Liver (tissue), 9 donors: ENCODE measurements around the gene EEA1. TPM values are rescaled to one million over a fixed set of nuclear protein-coding genes. Genes with fewer than 3 reads are reported as not detected.

Experiments used
- DNase-seq: peaks from one replicate; pipeline ENCODE4 v3.0.0-alpha.2; 2017; ENCODE audit warnings: low spot score
- H3K27ac ChIP-seq, 2 donors: one replicate each; pipeline ENCODE4 v1.7.0; 2013; ENCODE audit warnings: inconsistent platforms in 2 of 2, low read length in 2 of 2, control low read depth in 1 of 2, low read depth in 1 of 2, mild to moderate bottlenecking in 1 of 2
- H3K27me3 ChIP-seq, 4 donors: one replicate each; pipeline versions ENCODE4 v1.6.1 to v1.7.0; 2013; ENCODE audit warnings: low read length in 3 of 4, inconsistent platforms in 1 of 4, mild to moderate bottlenecking in 1 of 4, moderate library complexity in 1 of 4; ENCODE audit not compliant: control insufficient read depth in 4 of 4, insufficient read depth in 4 of 4
- H3K36me3 ChIP-seq, 4 donors: one replicate each; pipeline versions ENCODE4 v1.6.1 to v1.7.0; 2013; ENCODE audit warnings: low read length in 3 of 4, mild to moderate bottlenecking in 3 of 4, low read depth in 1 of 4, moderate library complexity in 1 of 4; ENCODE audit not compliant: control insufficient read depth in 4 of 4, insufficient read depth in 3 of 4
- H3K4me1 ChIP-seq, 4 donors: one replicate each; pipeline versions ENCODE4 v1.6.1 to v1.7.0; 2013; ENCODE audit warnings: low read length in 3 of 4, mild to moderate bottlenecking in 3 of 4, moderate library complexity in 1 of 4; ENCODE audit not compliant: control insufficient read depth in 4 of 4, insufficient read depth in 4 of 4
- H3K4me3 ChIP-seq, 3 donors: one replicate each; pipeline versions ENCODE4 v1.6.1 to v1.7.0; 2013; ENCODE audit warnings: low read length in 3 of 3, control low read depth in 1 of 3, low read depth in 1 of 3, mild to moderate bottlenecking in 1 of 3
- H3K9ac ChIP-seq, 2 donors: one replicate each; pipeline ENCODE4 v1.7.0; 2013; ENCODE audit warnings: low read length in 2 of 2, mild to moderate bottlenecking in 2 of 2, moderate library complexity in 2 of 2, control low read depth in 1 of 2, low read depth in 1 of 2
- H3K9me3 ChIP-seq, 4 donors: one replicate each; pipeline versions ENCODE4 v1.6.1 to v1.7.0; 2013; ENCODE audit warnings: low read length in 3 of 4; ENCODE audit not compliant: control insufficient read depth in 4 of 4
- ATF3 ChIP-seq: IDR thresholded peaks from 2 replicates; pipeline ENCODE4 v1.6.1; 2016; ENCODE audit warnings: antibody characterized with exemption
- CTCF ChIP-seq: fragments of 150-350 bp; IDR thresholded peaks from 2 replicates; pipeline ENCODE4 v1.5.1; 2017; ENCODE audit warnings: improper control_type of control experiment, low read depth, low read length; ENCODE audit not compliant: missing input control
- EGR1 ChIP-seq, 2 donors: IDR thresholded peaks; 2 replicates each; pipeline ENCODE4 v1.6.1; 2016 to 2018; ENCODE audit warnings: antibody characterized with exemption in 2 of 2, low read depth in 2 of 2
- FOXA1 ChIP-seq: IDR thresholded peaks from 2 replicates; pipeline ENCODE4 v1.6.1; 2016; ENCODE audit warnings: antibody characterized with exemption
- FOXA2 ChIP-seq: IDR thresholded peaks from 2 replicates; pipeline ENCODE4 v1.6.1; 2016; ENCODE audit warnings: antibody characterized with exemption
- GABPA ChIP-seq, 2 donors: IDR thresholded peaks in 1 of 2; conservative IDR thresholded peaks in 1 of 2; 2 replicates each; pipeline ENCODE4 v1.6.1; 2016; ENCODE audit warnings: antibody characterized with exemption in 2 of 2, mild to moderate bottlenecking in 1 of 2, moderate library complexity in 1 of 2
- HNF4A ChIP-seq, 2 donors: conservative IDR thresholded peaks; 2 replicates each; pipeline ENCODE4 v1.6.1; 2016; ENCODE audit warnings: antibody characterized with exemption in 2 of 2, mild to moderate bottlenecking in 2 of 2
- HNF4G ChIP-seq: IDR thresholded peaks from 2 replicates; pipeline ENCODE4 v1.6.1; 2016; ENCODE audit warnings: antibody characterized with exemption
- JUND ChIP-seq, 2 donors: IDR thresholded peaks; 2 replicates each; pipeline ENCODE4 v1.6.1; 2016; ENCODE audit warnings: antibody characterized with exemption in 2 of 2
- MAX ChIP-seq: IDR thresholded peaks from 2 replicates; pipeline ENCODE4 v1.6.1; 2016; ENCODE audit warnings: antibody characterized with exemption
- NR2F2 ChIP-seq: IDR thresholded peaks from 2 replicates; pipeline ENCODE4 v1.6.1; 2016; ENCODE audit warnings: antibody characterized with exemption
- RAD21 ChIP-seq, 2 donors: IDR thresholded peaks; 2 replicates each; pipeline ENCODE4 v1.6.1; 2016; ENCODE audit warnings: antibody characterized with exemption in 2 of 2, mild to moderate bottlenecking in 2 of 2
- RXRA ChIP-seq, 2 donors: IDR thresholded peaks; 2 replicates each; pipeline ENCODE4 v1.6.1; 2017 to 2018; ENCODE audit warnings: antibody characterized with exemption in 2 of 2, mild to moderate bottlenecking in 1 of 2
- SP1 ChIP-seq: IDR thresholded peaks from 2 replicates; pipeline ENCODE4 v1.6.1; 2018; ENCODE audit warnings: antibody characterized with exemption, mild to moderate bottlenecking
- TAF1 ChIP-seq: conservative IDR thresholded peaks from 2 replicates; pipeline ENCODE4 v1.6.1; 2016; ENCODE audit warnings: antibody characterized with exemption, mild to moderate bottlenecking
- YY1 ChIP-seq: IDR thresholded peaks from 2 replicates; pipeline ENCODE4 v1.6.1; 2016; ENCODE audit warnings: antibody characterized with exemption, mild to moderate bottlenecking
- WGBS: extraction: QIAGEN DNeasy Blood & Tissue Kit; methylation state at CpG from one replicate; pipeline ENCODE4 v1.1.7; 2013; 5-methylcytosine and 5-hydroxymethylcytosine counted together
- polyA plus RNA-seq, 2 donors: library from polyadenylated mRNA; stranded (reverse) in 1 of 2; unstranded in 1 of 2; fragments of 200-250 nt in 1 of 2; fragments of >200 nt in 1 of 2; fragmentation: Nextera tagmentation in 1 of 2; extraction: Ambion mirVana in 1 of 2; gene quantifications; one replicate each; pipeline versions ENCODE4 v1.2.1 to v1.2.3, GENCODE V29; 2013 to 2015
- total RNA-seq, 2 donors: library from RNA; depleted of rRNA; stranded (reverse); fragments of >200 nt; gene quantifications; one replicate each; pipeline ENCODE4 v1.2.3, GENCODE V29; 2014
- TF ChIP-seq, protein P1 (sequence below): IDR thresholded peaks from 2 replicates; pipeline ENCODE4 v1.6.1; 2016; ENCODE audit warnings: antibody characterized with exemption
- TF ChIP-seq, protein P2 (sequence below): IDR thresholded peaks from 2 replicates; pipeline ENCODE4 v1.6.1; 2016; ENCODE audit warnings: antibody characterized with exemption, mild to moderate bottlenecking
- donor health status: healthy.
- donor health status: healthy.
- donor health status: healthy.
- donor health status: healthy.
- donor health status: healthy.

EEA1 gene
- total and polyA plus RNA-seq, 4 donors, result 2.5 to 15.8 (median 9.1) TPM

DNA sequence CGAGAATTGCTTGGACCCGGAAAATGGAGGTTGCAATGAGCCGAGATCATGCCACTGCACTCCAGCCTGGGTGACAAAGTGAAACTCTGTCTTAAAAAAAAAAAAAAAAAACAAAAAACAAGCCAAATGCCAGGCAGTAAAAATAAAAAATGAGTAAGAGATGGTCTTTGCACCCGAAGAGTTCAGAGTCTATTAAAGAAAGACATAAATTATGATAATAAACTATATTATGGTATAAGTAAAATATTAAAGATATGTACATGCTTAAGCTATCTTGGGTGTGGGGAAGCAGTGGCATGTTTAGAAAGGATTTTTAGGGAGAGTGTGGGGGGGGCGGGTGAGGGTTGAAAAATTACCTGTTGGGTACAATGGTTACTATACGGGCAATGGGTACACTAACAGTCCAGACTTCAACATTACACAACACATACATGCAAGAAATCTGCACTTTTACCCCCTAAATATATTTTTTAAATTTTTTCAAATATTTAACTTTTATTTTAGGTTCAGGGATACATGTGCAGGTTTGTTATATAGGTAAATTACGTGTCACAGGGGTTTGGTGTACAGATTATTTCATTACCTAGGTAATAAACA lies 99.3 kb downstream of the EEA1 start:
- DNase-seq, result no peak
- 94% methylated on average over 7 of the region's 7 CpGs for WGBS
- peaks cover 0 to 16% (median 4%) of the 10 kb centered on the region in 4 donors for H3K36me3 ChIP-seq
- H3K4me1 ChIP-seq, result no peaks in the 10 kb centered on the region
- no peak overlapping the region for H3K9ac ChIP-seq
- TF ChIP-seq, protein P1, sequence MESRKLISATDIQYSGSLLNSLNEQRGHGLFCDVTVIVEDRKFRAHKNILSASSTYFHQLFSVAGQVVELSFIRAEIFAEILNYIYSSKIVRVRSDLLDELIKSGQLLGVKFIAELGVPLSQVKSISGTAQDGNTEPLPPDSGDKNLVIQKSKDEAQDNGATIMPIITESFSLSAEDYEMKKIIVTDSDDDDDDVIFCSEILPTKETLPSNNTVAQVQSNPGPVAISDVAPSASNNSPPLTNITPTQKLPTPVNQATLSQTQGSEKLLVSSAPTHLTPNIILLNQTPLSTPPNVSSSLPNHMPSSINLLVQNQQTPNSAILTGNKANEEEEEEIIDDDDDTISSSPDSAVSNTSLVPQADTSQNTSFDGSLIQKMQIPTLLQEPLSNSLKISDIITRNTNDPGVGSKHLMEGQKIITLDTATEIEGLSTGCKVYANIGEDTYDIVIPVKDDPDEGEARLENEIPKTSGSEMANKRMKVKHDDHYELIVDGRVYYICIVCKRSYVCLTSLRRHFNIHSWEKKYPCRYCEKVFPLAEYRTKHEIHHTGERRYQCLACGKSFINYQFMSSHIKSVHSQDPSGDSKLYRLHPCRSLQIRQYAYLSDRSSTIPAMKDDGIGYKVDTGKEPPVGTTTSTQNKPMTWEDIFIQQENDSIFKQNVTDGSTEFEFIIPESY, result no peak
- no peak for TF ChIP-seq FOXA2
- TF ChIP-seq ATF3, result no peak
- TF ChIP-seq YY1, result no peak
- TF ChIP-seq HNF4G, result no peak
- no peak for TF ChIP-seq MAX
- TF ChIP-seq CTCF, result no peak
- no peak for TF ChIP-seq RAD21 (IDR thresholded peaks at IDR 0.05)
- TF ChIP-seq GABPA (IDR thresholded peaks at IDR 0.05 in 1 of 2, conservative IDR thresholded peaks at IDR 0.05 in 1 of 2), result no peak
- TF ChIP-seq, protein P2, sequence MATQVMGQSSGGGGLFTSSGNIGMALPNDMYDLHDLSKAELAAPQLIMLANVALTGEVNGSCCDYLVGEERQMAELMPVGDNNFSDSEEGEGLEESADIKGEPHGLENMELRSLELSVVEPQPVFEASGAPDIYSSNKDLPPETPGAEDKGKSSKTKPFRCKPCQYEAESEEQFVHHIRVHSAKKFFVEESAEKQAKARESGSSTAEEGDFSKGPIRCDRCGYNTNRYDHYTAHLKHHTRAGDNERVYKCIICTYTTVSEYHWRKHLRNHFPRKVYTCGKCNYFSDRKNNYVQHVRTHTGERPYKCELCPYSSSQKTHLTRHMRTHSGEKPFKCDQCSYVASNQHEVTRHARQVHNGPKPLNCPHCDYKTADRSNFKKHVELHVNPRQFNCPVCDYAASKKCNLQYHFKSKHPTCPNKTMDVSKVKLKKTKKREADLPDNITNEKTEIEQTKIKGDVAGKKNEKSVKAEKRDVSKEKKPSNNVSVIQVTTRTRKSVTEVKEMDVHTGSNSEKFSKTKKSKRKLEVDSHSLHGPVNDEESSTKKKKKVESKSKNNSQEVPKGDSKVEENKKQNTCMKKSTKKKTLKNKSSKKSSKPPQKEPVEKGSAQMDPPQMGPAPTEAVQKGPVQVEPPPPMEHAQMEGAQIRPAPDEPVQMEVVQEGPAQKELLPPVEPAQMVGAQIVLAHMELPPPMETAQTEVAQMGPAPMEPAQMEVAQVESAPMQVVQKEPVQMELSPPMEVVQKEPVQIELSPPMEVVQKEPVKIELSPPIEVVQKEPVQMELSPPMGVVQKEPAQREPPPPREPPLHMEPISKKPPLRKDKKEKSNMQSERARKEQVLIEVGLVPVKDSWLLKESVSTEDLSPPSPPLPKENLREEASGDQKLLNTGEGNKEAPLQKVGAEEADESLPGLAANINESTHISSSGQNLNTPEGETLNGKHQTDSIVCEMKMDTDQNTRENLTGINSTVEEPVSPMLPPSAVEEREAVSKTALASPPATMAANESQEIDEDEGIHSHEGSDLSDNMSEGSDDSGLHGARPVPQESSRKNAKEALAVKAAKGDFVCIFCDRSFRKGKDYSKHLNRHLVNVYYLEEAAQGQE, result no peak
- no peak for TF ChIP-seq SP1
- TF ChIP-seq JUND (IDR thresholded peaks at IDR 0.05), result no peak
- TF ChIP-seq EGR1 (IDR thresholded peaks at IDR 0.05; ENCODE audit: low read depth in 2 of 2), result no peak
- TF ChIP-seq HNF4A (conservative IDR thresholded peaks at IDR 0.05), result no peak
- TF ChIP-seq RXRA (IDR thresholded peaks at IDR 0.05), result no peak
- no peak for TF ChIP-seq NR2F2
- TF ChIP-seq FOXA1, result no peak
- no peak for TF ChIP-seq TAF1
- H3K27ac ChIP-seq, result no peak overlapping the region
- H3K27me3 ChIP-seq, result no peaks in the 10 kb centered on the region
- H3K4me3 ChIP-seq, result no peak overlapping the region
- no peaks in the 10 kb centered on the region for H3K9me3 ChIP-seq
